ENCODE measurements around the gene CARHSP1. TPM values are rescaled to one million over a fixed set of nuclear protein-coding genes. Genes with fewer than 3 reads are reported as not detected.

The CARHSP1 gene
- total and polyA plus RNA-seq, 2 of the 8 experiments (the other 6 are each of a cell fraction or from before 2014, with no cell fraction given): 292 to 300 TPM

- no peak for FAIRE-seq
- peaks cover 2 to 10% of the 10 kb centered on the region in 2 experiments for H4K20me1 ChIP-seq (replicated peaks in 1 of 2; ENCODE audit: control insufficient read depth in 1 of 2, insufficient read depth in 2 of 2, low read length in 2 of 2)
- no peaks in the 10 kb centered on the region for H3K79me1 ChIP-seq (ENCODE audit: low read depth, low read length)
- no peak overlapping the region for H2AK5ac ChIP-seq (ENCODE audit: low read depth, low read length)
- no peak for DNase-seq (ENCODE audit: low read depth in 1 of 2, low spot score in 2 of 2)
- H3K4me1 ChIP-seq (replicated peaks in 1 of 4; ENCODE audit: control insufficient read depth in 3 of 4, insufficient read depth in 4 of 4, low read length in 3 of 4): no peaks in the 10 kb centered on the region
- no peak overlapping the region for H2BK120ac ChIP-seq (replicated peaks; ENCODE audit: low read depth, low read length)
- no peaks in the 10 kb centered on the region for H3K9me3 ChIP-seq (ENCODE audit: insufficient read depth in 2 of 2, low read depth in 1 of 2, low read length in 1 of 2)
- H2BK5ac ChIP-seq (ENCODE audit: low read depth, low read length): no peak overlapping the region
- H4K91ac ChIP-seq (replicated peaks; ENCODE audit: insufficient read length, low read length): no peak overlapping the region
- H3K9ac ChIP-seq (replicated peaks in 1 of 4; ENCODE audit: extremely low read depth in 1 of 4, low read depth in 3 of 4, low read length in 3 of 4): no peak overlapping the region
- no peak overlapping the region for H3K56ac ChIP-seq (replicated peaks; ENCODE audit: insufficient read length, low read depth, low read length)
- no peak overlapping the region for H2BK12ac ChIP-seq (ENCODE audit: low read depth, low read length)
- no peaks in the 10 kb centered on the region for H3K23me2 ChIP-seq (ENCODE audit: low read depth, low read length)
- WGBS, 2 experiments (ENCODE audit: extremely low coverage in 1 of 2, insufficient coverage in 1 of 2, insufficient read length in 1 of 2, insufficient replicate concordance in 2 of 2, low coverage in 1 of 2, low lambda C conversion rate in 2 of 2, missing lambda C conversion rate in 1 of 2): 92% methylated on average over 9 of the region's 9 CpGs; no CpG with 5 or more reads in 1 of the 2 experiments
- H3K27me3 ChIP-seq (replicated peaks in 1 of 4; ENCODE audit: control insufficient read depth in 3 of 4, extremely low read depth in 1 of 4, insufficient read depth in 3 of 4, low read length in 3 of 4): no peaks in the 10 kb centered on the region
- H2AFZ ChIP-seq (ENCODE audit: low read length): no peak overlapping the region
- H3K4me3 ChIP-seq (ENCODE audit: extremely low read depth in 1 of 4, insufficient read depth in 2 of 4, low read depth in 3 of 4, low read length in 4 of 4): no peak overlapping the region
- peaks cover 41 to 75% (median 59%) of the 10 kb centered on the region in 4 experiments for H3K36me3 ChIP-seq (ENCODE audit: control insufficient read depth in 2 of 4, insufficient read depth in 4 of 4, low read length in 3 of 4)
- H4K5ac ChIP-seq (ENCODE audit: insufficient read length, low read depth, low read length): no peak overlapping the region
- no peak overlapping the region for H3K4me2 ChIP-seq (ENCODE audit: insufficient read depth in 1 of 2, low read depth in 2 of 2, low read length in 2 of 2)
- no peak overlapping the region for H3K18ac ChIP-seq (ENCODE audit: extremely low read depth, low read length)
- H2BK20ac ChIP-seq (ENCODE audit: low read length): no peak overlapping the region
- H3K79me2 ChIP-seq (ENCODE audit: control insufficient read depth in 1 of 2, insufficient read depth in 2 of 2, low read length in 2 of 2): no peaks in the 10 kb centered on the region
- H3K4ac ChIP-seq (replicated peaks; ENCODE audit: insufficient read length, low read depth, low read length): no peak overlapping the region
- ChIA-PET POLR2A (ENCODE audit: partially characterized antibody) (interaction anchor here (1.2 kb wide), 1 partner anchor 16 kb away, joined by 4 read pairs; no protein-coding TSS in a partner anchor), CTCF (ENCODE audit: partially characterized antibody) (interaction anchor here (0.9 to 1.3 kb wide), 3 partner anchors 13 to 39 kb away, joined by 3 to 6 read pairs (median 5); no protein-coding TSS in a partner anchor)
- H4K8ac ChIP-seq (ENCODE audit: extremely low read depth, insufficient read depth, low read length): no peak overlapping the region
- no peak overlapping the region for H2BK15ac ChIP-seq (ENCODE audit: low read length)
- no peak overlapping the region for H3K27ac ChIP-seq (ENCODE audit: low read depth, low read length)
- TF ChIP-seq SIX5 (IDR thresholded peaks at IDR 0.05; ENCODE audit: low read depth, low read length) (no peak), CTCF (IDR thresholded peaks at IDR 0.05; ENCODE audit: control extremely low read depth in 1 of 3, insufficient read depth in 1 of 3, low read depth in 1 of 3, low read length in 3 of 3) (peak in 2 of 3 experiments; percentile 14 to 16; a peak in 2 of 4 replicates), ATF2 (IDR thresholded peaks at IDR 0.05; ENCODE audit: low read length) (no peak), SP4 (IDR thresholded peaks at IDR 0.05; ENCODE audit: low read length) (no peak)
- no peak overlapping the region for H3K23ac ChIP-seq (ENCODE audit: insufficient read length)
- no peak overlapping the region for H3K14ac ChIP-seq (ENCODE audit: insufficient read length)
These were observed 24.6 kb upstream of the CARHSP1 start for GRCh38 chr16:8893426-8893825.
